H9 (cell line): ENCODE data around the gene WIPF1. TPM values are rescaled to one million over a fixed set of nuclear protein-coding genes. Genes with fewer than 3 reads are reported as not detected.

ENCODE experiments used
- DNase-seq: peaks from one replicate; pipeline ENCODE4 v3.0.0-alpha.2; 2017
- H2AFZ ChIP-seq: one replicate; pipeline ENCODE4 v1.6.1; 2013; ENCODE audit warnings: mild to moderate bottlenecking, low read length, control low read depth, moderate library complexity
- H2AK5ac ChIP-seq: 2 replicates; pipeline ENCODE4 v1.6.1; 2013; ENCODE audit warnings: low read length, control low read depth, mixed read lengths; ENCODE audit not compliant: insufficient read length
- H2BK120ac ChIP-seq: one replicate; pipeline ENCODE4 v1.6.1; 2013; ENCODE audit warnings: low read depth, mild to moderate bottlenecking, low read length, control low read depth, inconsistent platforms; ENCODE audit not compliant: poor library complexity, severe bottlenecking
- H2BK12ac ChIP-seq: 2 replicates; pipeline ENCODE4 v1.6.1; 2013; ENCODE audit warnings: low read length, control low read depth, mixed read lengths, low read depth; ENCODE audit not compliant: insufficient read length
- H2BK15ac ChIP-seq: 2 replicates; pipeline ENCODE4 v1.6.1; 2013; ENCODE audit warnings: low read depth, low read length, control low read depth
- H2BK20ac ChIP-seq: one replicate; pipeline ENCODE4 v1.6.1; 2013; ENCODE audit warnings: low read depth, mild to moderate bottlenecking, low read length, control low read depth, inconsistent platforms; ENCODE audit not compliant: poor library complexity, severe bottlenecking
- H2BK5ac ChIP-seq: 2 replicates; pipeline ENCODE4 v1.6.1; 2013; ENCODE audit warnings: low read length, control low read depth, mixed read lengths; ENCODE audit not compliant: insufficient read length
- H3K14ac ChIP-seq: 2 replicates; pipeline ENCODE4 v1.6.1; 2013; ENCODE audit warnings: low read length, control low read depth; ENCODE audit not compliant: insufficient read depth
- H3K18ac ChIP-seq: 2 replicates; pipeline ENCODE4 v1.6.1; 2013; ENCODE audit warnings: low read depth, mild to moderate bottlenecking, mixed read lengths, low read length, control low read depth; ENCODE audit not compliant: insufficient read length
- H3K23ac ChIP-seq: 2 replicates; pipeline ENCODE4 v1.6.1; 2013; ENCODE audit warnings: low read length, control low read depth, mixed read lengths, low read depth; ENCODE audit not compliant: insufficient read length
- H3K23me2 ChIP-seq: 2 replicates; pipeline ENCODE4 v1.6.1; 2013; ENCODE audit warnings: low read depth, mild to moderate bottlenecking, mixed read lengths, low read length, control low read depth; ENCODE audit not compliant: insufficient read length, poor library complexity, severe bottlenecking
- H3K27ac ChIP-seq: 2 replicates; pipeline ENCODE4 v1.5.1; 2013; ENCODE audit warnings: low read length, control low read depth, mixed read lengths, low read depth; ENCODE audit not compliant: insufficient read length
- H3K27me3 ChIP-seq: 2 replicates; pipeline ENCODE4 v1.6.1; 2013; ENCODE audit warnings: low read length, control low read depth, inconsistent platforms; ENCODE audit not compliant: insufficient read depth
- H3K4ac ChIP-seq: 2 replicates; pipeline ENCODE4 v1.6.1; 2013; ENCODE audit warnings: low read depth, mild to moderate bottlenecking, control low read depth, inconsistent platforms, low read length, moderate library complexity
- H3K4me1 ChIP-seq: 2 replicates; pipeline ENCODE4 v1.6.1; 2013; ENCODE audit warnings: low read length, control low read depth, inconsistent platforms; ENCODE audit not compliant: insufficient read depth
- H3K4me2 ChIP-seq: 2 replicates; pipeline ENCODE4 v1.6.1; 2013; ENCODE audit warnings: low read length, control low read depth, mixed read lengths; ENCODE audit not compliant: insufficient read length, insufficient read depth
- H3K56ac ChIP-seq: 2 replicates; pipeline ENCODE4 v1.6.1; 2013; ENCODE audit warnings: low read depth, mild to moderate bottlenecking, mixed read lengths, low read length, control low read depth; ENCODE audit not compliant: insufficient read length
- H3K79me1 ChIP-seq: 2 replicates; pipeline ENCODE4 v1.6.1; 2013; ENCODE audit warnings: low read depth, mild to moderate bottlenecking, moderate library complexity, low read length, control low read depth, inconsistent platforms; ENCODE audit not compliant: insufficient read depth, poor library complexity, severe bottlenecking
- H3K79me2 ChIP-seq: 2 replicates; pipeline ENCODE4 v1.6.1; 2013; ENCODE audit warnings: low read length, control low read depth, inconsistent platforms; ENCODE audit not compliant: insufficient read depth
- H3K9ac ChIP-seq: 2 replicates; pipeline ENCODE4 v1.6.1; 2013; ENCODE audit warnings: low read length, control low read depth, mixed read lengths; ENCODE audit not compliant: insufficient read length; ENCODE audit errors: extremely low read depth
- H3K9me3 ChIP-seq: one replicate; pipeline ENCODE4 v1.6.1; 2013; ENCODE audit warnings: low read depth, low read length, inconsistent platforms; ENCODE audit not compliant: control insufficient read depth
- H3T11ph ChIP-seq: one replicate; pipeline ENCODE4 v1.6.1; 2013; ENCODE audit warnings: mild to moderate bottlenecking, low read length, control low read depth, inconsistent platforms
- H4K20me1 ChIP-seq: one replicate; pipeline ENCODE4 v1.6.1; 2013; ENCODE audit not compliant: control insufficient read depth, insufficient read length, insufficient read depth
- H4K5ac ChIP-seq: 2 replicates; pipeline ENCODE4 v1.6.1; 2013; ENCODE audit warnings: low read depth, mild to moderate bottlenecking, mixed read lengths, low read length, control low read depth; ENCODE audit not compliant: insufficient read length
- H4K8ac ChIP-seq: replicated peaks from 2 replicates; pipeline ENCODE4 v1.6.1; 2013; ENCODE audit warnings: low read length, control low read depth, mixed read lengths, low read depth; ENCODE audit not compliant: insufficient read length
- H4K91ac ChIP-seq: 2 replicates; pipeline ENCODE4 v1.6.1; 2013; ENCODE audit warnings: low read depth, mild to moderate bottlenecking, moderate library complexity, mixed read lengths, low read length, control low read depth; ENCODE audit not compliant: insufficient read length
- H3K27ac Mint-ChIP-seq, 3 experiments: 2 replicates in 2 of 3; 3 replicates in 1 of 3; pipeline ENCODE4 v1.8.0; 2020 to 2021; ENCODE audit warnings: mixed read lengths in 3 of 3, mild to moderate bottlenecking in 1 of 3, moderate library complexity in 1 of 3
- H3K27me3 Mint-ChIP-seq: 2 replicates; pipeline ENCODE4 v1.8.0; 2021; ENCODE audit warnings: low read depth, mild to moderate bottlenecking, moderate library complexity, mixed read lengths
- H3K36me3 Mint-ChIP-seq, 3 experiments: 2 replicates in 2 of 3; 3 replicates in 1 of 3; pipeline ENCODE4 v1.8.0; 2020 to 2021; ENCODE audit warnings: low read depth in 3 of 3, mixed read lengths in 3 of 3; ENCODE audit not compliant: insufficient read depth in 1 of 3
- H3K4me1 Mint-ChIP-seq, 2 experiments: 2 replicates each; pipeline ENCODE4 v1.8.0; 2020; ENCODE audit warnings: mixed read lengths in 2 of 2
- H3K4me3 Mint-ChIP-seq, 2 experiments: 2 replicates in 1 of 2; 3 replicates in 1 of 2; pipeline ENCODE4 v1.8.0; 2020 to 2021; ENCODE audit warnings: mild to moderate bottlenecking in 2 of 2, mixed read lengths in 2 of 2, moderate library complexity in 1 of 2
- H3K9me3 Mint-ChIP-seq, 2 experiments: 2 replicates in 1 of 2; 3 replicates in 1 of 2; pipeline ENCODE4 v1.8.0; 2020; ENCODE audit warnings: mild to moderate bottlenecking in 2 of 2, mixed read lengths in 2 of 2, moderate library complexity in 1 of 2
- CTCF ChIP-seq: fragments of 200-600 bp; sonication (generic); conservative IDR thresholded peaks from 3 replicates; pipeline ENCODE4 v1.8.0; 2021; ENCODE audit warnings: antibody characterized with exemption, mild to moderate bottlenecking
- WGBS: extraction: QIAGEN DNeasy Blood & Tissue Kit; methylation state at CpG from one replicate; pipeline ENCODE4 v1.1.7; 2013; ENCODE audit warnings: missing lambda C conversion rate, low lambda C conversion rate, mixed read lengths; ENCODE audit not compliant: insufficient read length; ENCODE audit errors: extremely low coverage; 5-methylcytosine and 5-hydroxymethylcytosine counted together
- long read RNA-seq: library from polyadenylated mRNA; unstranded; transcript quantifications from one replicate; pipeline ENCODE4 v2.0.0, GENCODE V29; 2020
- total RNA-seq: library from RNA; stranded (reverse); gene quantifications from 2 replicates; pipeline ENCODE4 v1.2.1, GENCODE V29; 2021

WIPF1 gene
- 5.1 and 6.2 TPM in 2 replicates for total RNA-seq
- long read RNA-seq, partial matches to known transcripts: 1 of 5 reads
- long read RNA-seq, other reads (novel, unspliced or antisense): 1 of 5 reads

- no peak within 1 kb of the TSS for H3K4me2 ChIP-seq
- no peak within 1 kb of the TSS for H2AFZ ChIP-seq
- H3K79me2 ChIP-seq: no peaks in the 10 kb centered on the region
Measured at GRCh38 chr2:174597345-174598047, at the start of gene WIPF1. Gene WIPF1, minus strand, starts transcription at chr2:174597804. Its CDS starts 12,231 bp downstream, at chr2:174585573.

More at GRCh38 chr2:174597345-174598047, at the start of gene WIPF1:
- Histone ChIP-seq H3T11ph (no peak within 1 kb of the TSS), H3K4me1 (0 out of 2 replicates have a peak, but pooled peaks cover 3% of the 10 kb centered on the region), H3K56ac (no peak within 1 kb of the TSS), H2BK20ac (no peak within 1 kb of the TSS), H3K4ac (no peak within 1 kb of the TSS), H2BK5ac (no peak within 1 kb of the TSS), H3K18ac (no peak within 1 kb of the TSS), H3K27me3 (no peaks in the 10 kb centered on the region), H3K23ac (no peak within 1 kb of the TSS), H2BK120ac (no peak within 1 kb of the TSS), H3K9me3 (no peaks in the 10 kb centered on the region), H3K23me2 (no peaks in the 10 kb centered on the region), H4K91ac (no peak within 1 kb of the TSS), H3K9ac (no peak within 1 kb of the TSS), H2BK12ac (no peak within 1 kb of the TSS), H3K14ac (no peak within 1 kb of the TSS), H3K79me1 (no peaks in the 10 kb centered on the region), H2BK15ac (no peak within 1 kb of the TSS), H4K8ac (no peak within 1 kb of the TSS), H2AK5ac (no peak within 1 kb of the TSS), H3K27ac (no peak within 1 kb of the TSS), H4K20me1 (no peaks in the 10 kb centered on the region), H4K5ac (no peak within 1 kb of the TSS)
- no peak for DNase-seq
- Mint-ChIP-seq H3K27ac (no peak within 1 kb of the TSS), H3K9me3 (peaks cover 6 to 8% of the 10 kb centered on the region in 2 experiments; a peak in 4 of 5 replicates), H3K36me3 (peaks cover 0 to 8% (median 3%) of the 10 kb centered on the region in 3 experiments; a peak in 4 of 7 replicates), H3K4me3 (no peak within 1 kb of the TSS), H3K27me3 (no peaks in the 10 kb centered on the region), H3K4me1 (peaks cover 7 to 11% of the 10 kb centered on the region in 2 experiments)
- TF ChIP-seq CTCF: no peak
- WGBS: no CpG with 5 or more reads among the region's 6 CpGs
